Measurements from ENCODE around the gene GLCE. TPM values are rescaled to one million over a fixed set of nuclear protein-coding genes. Genes with fewer than 3 reads are reported as not detected.
A peak's percentile ranks its signal among the peaks of the same experiment; 100 is the strongest.

GLCE gene
- total and polyA plus RNA-seq, 2 donors = 7.3 to 12.8 TPM

GRCh38 chr15:69119683-69120395 is 40.6 kb upstream of the GLCE start:
- Histone ChIP-seq H3K4me1 (ENCODE audit: control insufficient read depth in 2 of 2, insufficient read depth in 2 of 2, low read length in 2 of 2) (no peaks in the 10 kb centered on the region), H3K9me3 (ENCODE audit: control insufficient read depth in 2 of 2, insufficient read depth in 1 of 2, low read length in 1 of 2) (no peaks in the 10 kb centered on the region), H3K27ac (ENCODE audit: low read depth in 1 of 2, low read length in 1 of 2) (no peak overlapping the region), H3K4me3 (ENCODE audit: low read length in 2 of 2) (no peak overlapping the region), H3K27me3 (ENCODE audit: control insufficient read depth in 2 of 2, insufficient read depth in 1 of 2, low read length in 1 of 2) (no peaks in the 10 kb centered on the region), H3K36me3 (ENCODE audit: control insufficient read depth in 2 of 2, insufficient read depth in 2 of 2, low read length in 1 of 2) (no peaks in the 10 kb centered on the region)
- 86% methylated on average over 5 of the region's 5 CpGs for WGBS
- no peak for DNase-seq (ENCODE audit: low read depth in 6 of 9, low spot score in 9 of 9)

- H3K4me1 ChIP-seq (ENCODE audit: control insufficient read depth in 2 of 2, insufficient read depth in 2 of 2, low read length in 2 of 2) = no peaks in the 10 kb centered on the region
- no peaks in the 10 kb centered on the region for H3K9me3 ChIP-seq (ENCODE audit: control insufficient read depth in 2 of 2, insufficient read depth in 1 of 2, low read length in 1 of 2)
- no peaks in the 10 kb centered on the region for H3K27me3 ChIP-seq (ENCODE audit: control insufficient read depth in 2 of 2, insufficient read depth in 1 of 2, low read length in 1 of 2)
- 98% methylated on average over 3 of the region's 3 CpGs for WGBS
- H3K36me3 ChIP-seq (ENCODE audit: control insufficient read depth in 2 of 2, insufficient read depth in 2 of 2, low read length in 1 of 2) = no peaks in the 10 kb centered on the region
- H3K4me3 ChIP-seq (ENCODE audit: low read length in 2 of 2) = no peak overlapping the region
- H3K27ac ChIP-seq (ENCODE audit: low read depth in 1 of 2, low read length in 1 of 2) = no peak overlapping the region
- DNase-seq (ENCODE audit: low read depth in 6 of 9, low spot score in 9 of 9) = no peak
These were observed 39.7 kb upstream of the GLCE start for GRCh38 chr15:69120732-69121131.

- H3K9me3 ChIP-seq (ENCODE audit: control insufficient read depth in 2 of 2, insufficient read depth in 1 of 2, low read length in 1 of 2) = no peaks in the 10 kb centered on the region
- H3K36me3 ChIP-seq (ENCODE audit: control insufficient read depth in 2 of 2, insufficient read depth in 2 of 2, low read length in 1 of 2) = no peaks in the 10 kb centered on the region
- no peaks in the 10 kb centered on the region for H3K4me1 ChIP-seq (ENCODE audit: control insufficient read depth in 2 of 2, insufficient read depth in 2 of 2, low read length in 2 of 2)
- no peaks in the 10 kb centered on the region for H3K27me3 ChIP-seq (ENCODE audit: control insufficient read depth in 2 of 2, insufficient read depth in 1 of 2, low read length in 1 of 2)
- no peak overlapping the region for H3K4me3 ChIP-seq (ENCODE audit: low read length in 2 of 2)
- no peak for DNase-seq (ENCODE audit: low read depth in 6 of 9, low spot score in 9 of 9)
- no peak overlapping the region for H3K27ac ChIP-seq (ENCODE audit: low read depth in 1 of 2, low read length in 1 of 2)
- 98% methylated on average over 5 of the region's 5 CpGs for WGBS
These were observed 39.1 kb upstream of the GLCE start for GRCh38 chr15:69121198-69121828.

GRCh38 chr15:69125236-69125635 is 35.2 kb upstream of the GLCE start:
- H3K4me1 ChIP-seq (ENCODE audit: control insufficient read depth in 2 of 2, insufficient read depth in 2 of 2, low read length in 2 of 2) = no peaks in the 10 kb centered on the region
- no peak overlapping the region for H3K27ac ChIP-seq (ENCODE audit: low read depth in 1 of 2, low read length in 1 of 2)
- H3K4me3 ChIP-seq (ENCODE audit: low read length in 2 of 2) = no peak overlapping the region
- H3K27me3 ChIP-seq (ENCODE audit: control insufficient read depth in 2 of 2, insufficient read depth in 1 of 2, low read length in 1 of 2) = no peaks in the 10 kb centered on the region
- no peaks in the 10 kb centered on the region for H3K9me3 ChIP-seq (ENCODE audit: control insufficient read depth in 2 of 2, insufficient read depth in 1 of 2, low read length in 1 of 2)
- no peak for DNase-seq (ENCODE audit: low read depth in 6 of 9, low spot score in 9 of 9)
- WGBS = 90% methylated on average over 8 of the region's 8 CpGs
- no peaks in the 10 kb centered on the region for H3K36me3 ChIP-seq (ENCODE audit: control insufficient read depth in 2 of 2, insufficient read depth in 2 of 2, low read length in 1 of 2)

- Histone ChIP-seq H3K9me3 (ENCODE audit: control insufficient read depth in 2 of 2, insufficient read depth in 1 of 2, low read length in 1 of 2) (no peaks in the 10 kb centered on the region), H3K27ac (ENCODE audit: low read depth in 1 of 2, low read length in 1 of 2) (no peak overlapping the region), H3K27me3 (ENCODE audit: control insufficient read depth in 2 of 2, insufficient read depth in 1 of 2, low read length in 1 of 2) (no peaks in the 10 kb centered on the region), H3K4me3 (ENCODE audit: low read length in 2 of 2) (no peak overlapping the region), H3K36me3 (ENCODE audit: control insufficient read depth in 2 of 2, insufficient read depth in 2 of 2, low read length in 1 of 2) (no peaks in the 10 kb centered on the region), H3K4me1 (ENCODE audit: control insufficient read depth in 2 of 2, insufficient read depth in 2 of 2, low read length in 2 of 2) (no peaks in the 10 kb centered on the region)
- 87% methylated on average over 3 of the region's 3 CpGs for WGBS
- DNase-seq (ENCODE audit: low read depth in 6 of 9, low spot score in 9 of 9) = no peak
These were observed 34.4 kb upstream of the GLCE start for GRCh38 chr15:69126054-69126469.

- Histone ChIP-seq H3K27me3 (ENCODE audit: control insufficient read depth in 2 of 2, insufficient read depth in 1 of 2, low read length in 1 of 2) (no peaks in the 10 kb centered on the region), H3K4me3 (ENCODE audit: low read length in 2 of 2) (no peak overlapping the region), H3K36me3 (ENCODE audit: control insufficient read depth in 2 of 2, insufficient read depth in 2 of 2, low read length in 1 of 2) (no peaks in the 10 kb centered on the region), H3K9me3 (ENCODE audit: control insufficient read depth in 2 of 2, insufficient read depth in 1 of 2, low read length in 1 of 2) (no peaks in the 10 kb centered on the region), H3K4me1 (ENCODE audit: control insufficient read depth in 2 of 2, insufficient read depth in 2 of 2, low read length in 2 of 2) (no peaks in the 10 kb centered on the region), H3K27ac (ENCODE audit: low read depth in 1 of 2, low read length in 1 of 2) (no peak overlapping the region)
- DNase-seq (ENCODE audit: low read depth in 6 of 9, low spot score in 9 of 9) = no peak
- WGBS = 97% methylated on average over 1 of the region's 1 CpG
These were observed 33.1 kb upstream of the GLCE start for GRCh38 chr15:69127306-69127705.

GRCh38 chr15:69128667-69129311 is 31.6 kb upstream of the GLCE start:
- DNase-seq (ENCODE audit: low read depth in 6 of 9, low spot score in 9 of 9) = no peak
- H3K36me3 ChIP-seq (ENCODE audit: control insufficient read depth in 2 of 2, insufficient read depth in 2 of 2, low read length in 1 of 2) = no peaks in the 10 kb centered on the region
- WGBS = 95% methylated on average over 2 of the region's 2 CpGs
- no peaks in the 10 kb centered on the region for H3K9me3 ChIP-seq (ENCODE audit: control insufficient read depth in 2 of 2, insufficient read depth in 1 of 2, low read length in 1 of 2)
- H3K27me3 ChIP-seq (ENCODE audit: control insufficient read depth in 2 of 2, insufficient read depth in 1 of 2, low read length in 1 of 2) = no peaks in the 10 kb centered on the region
- H3K4me1 ChIP-seq (ENCODE audit: control insufficient read depth in 2 of 2, insufficient read depth in 2 of 2, low read length in 2 of 2) = no peaks in the 10 kb centered on the region
- H3K4me3 ChIP-seq (ENCODE audit: low read length in 2 of 2) = no peak overlapping the region
- no peak overlapping the region for H3K27ac ChIP-seq (ENCODE audit: low read depth in 1 of 2, low read length in 1 of 2)

- Histone ChIP-seq H3K27ac (ENCODE audit: low read depth in 1 of 2, low read length in 1 of 2) (no peak overlapping the region), H3K27me3 (ENCODE audit: control insufficient read depth in 2 of 2, insufficient read depth in 1 of 2, low read length in 1 of 2) (no peaks in the 10 kb centered on the region), H3K9me3 (ENCODE audit: control insufficient read depth in 2 of 2, insufficient read depth in 1 of 2, low read length in 1 of 2) (no peaks in the 10 kb centered on the region), H3K36me3 (ENCODE audit: control insufficient read depth in 2 of 2, insufficient read depth in 2 of 2, low read length in 1 of 2) (no peaks in the 10 kb centered on the region), H3K4me1 (ENCODE audit: control insufficient read depth in 2 of 2, insufficient read depth in 2 of 2, low read length in 2 of 2) (no peaks in the 10 kb centered on the region), H3K4me3 (ENCODE audit: low read length in 2 of 2) (no peak overlapping the region)
- DNase-seq (ENCODE audit: low read depth in 6 of 9, low spot score in 9 of 9) = peak in 1 of 9 donors; percentile 7
- 77% methylated on average over 7 of the region's 7 CpGs for WGBS
These were observed 28.8 kb upstream of the GLCE start for GRCh38 chr15:69131362-69132220.
